Tibial nerve (tissue), 4 donors: ENCODE measurements around the gene CTNNBIP1. TPM values are rescaled to one million over a fixed set of nuclear protein-coding genes. Genes with fewer than 3 reads are reported as not detected.

Source experiments
- DNase-seq, 2 donors: peaks; one replicate each; pipeline ENCODE4 v3.0.0-alpha.2; 2019; ENCODE audit warnings: low spot score in 2 of 2
- H3K27ac ChIP-seq, 4 donors: fragments of 200-600 bp; sonication (generic) in 3 of 4; one replicate each; pipeline ENCODE4 v1.5.1; 2017 to 2019; ENCODE audit warnings: mild to moderate bottlenecking in 1 of 4
- H3K27me3 ChIP-seq, 2 donors: fragments of 200-600 bp; sonication (generic) in 1 of 2; one replicate each; pipeline versions ENCODE4 v1.5.1 to v1.6.0; 2017 to 2019
- H3K36me3 ChIP-seq, 3 donors: fragments of 200-600 bp; sonication (generic); one replicate each; pipeline ENCODE4 v1.5.1; 2018 to 2019
- H3K4me1 ChIP-seq, 4 donors: fragments of 200-600 bp; sonication (generic) in 3 of 4; one replicate each; pipeline ENCODE4 v1.5.1; 2017 to 2019
- H3K4me3 ChIP-seq, 4 donors: fragments of 200-600 bp; sonication (generic) in 3 of 4; one replicate each; pipeline ENCODE4 v1.5.1; 2017 to 2019; ENCODE audit warnings: mild to moderate bottlenecking in 1 of 4, moderate library complexity in 1 of 4
- H3K9me3 ChIP-seq, 4 donors: fragments of 200-600 bp; sonication (generic) in 3 of 4; one replicate each; pipeline ENCODE4 v1.5.1; 2017 to 2019
- EP300 ChIP-seq, 2 donors: sonication (generic); formaldehyde crosslinking; IDR thresholded peaks; one replicate each; pipeline ENCODE4 v1.6.1; 2017; ENCODE audit warnings: antibody characterized with exemption in 2 of 2, mild to moderate bottlenecking in 1 of 2
- POLR2A ChIP-seq, 2 donors: fragments of 450-650 bp; IDR thresholded peaks; one replicate each; pipeline ENCODE4 v1.6.1; 2017; ENCODE audit warnings: antibody characterized with exemption in 2 of 2, mild to moderate bottlenecking in 2 of 2, moderate library complexity in 2 of 2
- WGBS, 2 donors: methylation state at CpG; one replicate each; pipeline ENCODE4 v1.1.5; 2018; 5-methylcytosine and 5-hydroxymethylcytosine counted together
- total RNA-seq, 4 donors: library from RNA; depleted of rRNA; stranded (reverse); fragments of >200 nt; gene quantifications; one replicate each; pipeline ENCODE4 v1.1.0, GENCODE V29; 2016
- TF ChIP-seq, protein P1 (sequence below), 5 experiments: fragments of 200-600 bp in 3 of 5; fragments of 450-650 bp in 2 of 5; sonication (generic) in 3 of 5; IDR thresholded peaks; one replicate each; pipeline ENCODE4 v1.5.1; 2016 to 2019; ENCODE audit warnings: antibody characterized with exemption in 5 of 5, mild to moderate bottlenecking in 3 of 5, moderate library complexity in 2 of 5

Gene CTNNBIP1
- total RNA-seq, 4 donors from 2014 or later: 17.0 to 24.9 (median 20.3) TPM

DNA sequence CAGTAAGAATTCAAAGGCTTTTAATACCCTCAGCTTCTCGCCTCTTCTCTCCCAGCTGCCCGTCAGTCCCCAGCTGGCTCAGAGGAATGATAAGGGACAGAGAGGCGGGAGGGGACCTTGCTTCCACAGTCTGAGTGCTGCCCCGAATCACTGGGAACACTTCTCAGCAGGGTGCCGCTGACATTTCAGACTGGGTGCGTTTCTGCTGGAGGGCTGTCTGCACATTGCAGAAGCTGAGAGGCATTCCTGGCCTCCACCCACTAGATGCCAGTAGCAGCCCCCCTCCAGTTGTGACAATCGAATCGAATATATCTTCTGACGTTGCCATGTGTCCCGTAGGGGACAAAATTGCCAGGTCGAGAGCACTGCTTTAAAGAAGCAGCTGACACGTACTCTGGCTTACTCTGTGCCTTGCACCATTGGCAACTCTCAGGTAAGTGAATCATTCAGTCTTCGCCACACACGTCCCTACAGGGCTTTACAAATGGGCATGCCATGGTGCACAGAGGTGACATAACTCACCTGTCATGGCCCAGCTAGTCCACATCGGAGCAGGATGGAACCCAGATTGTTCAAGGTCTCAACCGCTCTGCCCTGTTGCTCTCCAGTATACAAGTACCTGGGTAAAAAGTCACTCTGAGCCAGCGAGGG lies 23.9 kb downstream of the CTNNBIP1 start:
- Histone ChIP-seq H3K9me3 (no peaks in the 10 kb centered on the region), H3K4me1 (peaks cover 0 to 24% (median 6%) of the 10 kb centered on the region in 4 donors), H3K4me3 (no peak overlapping the region), H3K27ac (no peak overlapping the region), H3K27me3 (no peaks in the 10 kb centered on the region), H3K36me3 (peaks cover 0 to 29% (median 0%) of the 10 kb centered on the region in 3 donors)
- WGBS, 2 donors: 80 to 82% methylated on average over 17 of the region's 17 CpGs
- no peak for DNase-seq
- TF ChIP-seq POLR2A (IDR thresholded peaks at IDR 0.05) (no peak), EP300 (IDR thresholded peaks at IDR 0.05) (no peak)
- TF ChIP-seq, protein P1, sequence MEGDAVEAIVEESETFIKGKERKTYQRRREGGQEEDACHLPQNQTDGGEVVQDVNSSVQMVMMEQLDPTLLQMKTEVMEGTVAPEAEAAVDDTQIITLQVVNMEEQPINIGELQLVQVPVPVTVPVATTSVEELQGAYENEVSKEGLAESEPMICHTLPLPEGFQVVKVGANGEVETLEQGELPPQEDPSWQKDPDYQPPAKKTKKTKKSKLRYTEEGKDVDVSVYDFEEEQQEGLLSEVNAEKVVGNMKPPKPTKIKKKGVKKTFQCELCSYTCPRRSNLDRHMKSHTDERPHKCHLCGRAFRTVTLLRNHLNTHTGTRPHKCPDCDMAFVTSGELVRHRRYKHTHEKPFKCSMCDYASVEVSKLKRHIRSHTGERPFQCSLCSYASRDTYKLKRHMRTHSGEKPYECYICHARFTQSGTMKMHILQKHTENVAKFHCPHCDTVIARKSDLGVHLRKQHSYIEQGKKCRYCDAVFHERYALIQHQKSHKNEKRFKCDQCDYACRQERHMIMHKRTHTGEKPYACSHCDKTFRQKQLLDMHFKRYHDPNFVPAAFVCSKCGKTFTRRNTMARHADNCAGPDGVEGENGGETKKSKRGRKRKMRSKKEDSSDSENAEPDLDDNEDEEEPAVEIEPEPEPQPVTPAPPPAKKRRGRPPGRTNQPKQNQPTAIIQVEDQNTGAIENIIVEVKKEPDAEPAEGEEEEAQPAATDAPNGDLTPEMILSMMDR (IDR thresholded peaks at IDR 0.05): no peak

DNA sequence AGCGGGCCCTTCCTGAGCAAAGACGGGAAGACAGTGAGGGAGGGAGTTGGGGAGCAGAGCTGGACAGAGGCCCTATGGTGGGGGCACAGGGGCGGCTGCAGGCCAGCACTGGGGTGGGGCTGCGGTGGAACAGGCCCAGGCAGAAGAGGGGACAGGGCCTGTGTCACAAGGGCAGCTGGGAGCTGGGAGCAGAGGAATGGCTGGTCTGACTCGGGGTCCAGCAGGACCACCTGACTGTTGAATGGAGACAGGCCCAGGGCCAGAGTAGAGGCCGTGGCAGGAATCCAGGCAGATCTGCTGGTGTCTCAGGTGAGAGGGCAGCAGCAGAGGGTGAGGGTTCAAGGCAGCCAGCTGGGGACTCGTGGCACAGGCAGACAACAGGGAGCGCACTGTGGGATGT lies 25.3 kb downstream of the CTNNBIP1 start:
- DNase-seq: no peak
- Histone ChIP-seq H3K4me3 (no peak overlapping the region), H3K36me3 (peaks cover 0 to 33% (median 0%) of the 10 kb centered on the region in 3 donors), H3K27me3 (no peaks in the 10 kb centered on the region), H3K4me1 (peaks cover 0 to 10% (median 1%) of the 10 kb centered on the region in 4 donors), H3K9me3 (no peaks in the 10 kb centered on the region), H3K27ac (no peak overlapping the region)
- no peak for TF ChIP-seq EP300 (IDR thresholded peaks at IDR 0.05)
- TF ChIP-seq, protein P1 (IDR thresholded peaks at IDR 0.05): no peak
- TF ChIP-seq POLR2A (IDR thresholded peaks at IDR 0.05): no peak
- 77 to 79% methylated on average over 8 of the region's 8 CpGs for WGBS, 2 donors

DNA sequence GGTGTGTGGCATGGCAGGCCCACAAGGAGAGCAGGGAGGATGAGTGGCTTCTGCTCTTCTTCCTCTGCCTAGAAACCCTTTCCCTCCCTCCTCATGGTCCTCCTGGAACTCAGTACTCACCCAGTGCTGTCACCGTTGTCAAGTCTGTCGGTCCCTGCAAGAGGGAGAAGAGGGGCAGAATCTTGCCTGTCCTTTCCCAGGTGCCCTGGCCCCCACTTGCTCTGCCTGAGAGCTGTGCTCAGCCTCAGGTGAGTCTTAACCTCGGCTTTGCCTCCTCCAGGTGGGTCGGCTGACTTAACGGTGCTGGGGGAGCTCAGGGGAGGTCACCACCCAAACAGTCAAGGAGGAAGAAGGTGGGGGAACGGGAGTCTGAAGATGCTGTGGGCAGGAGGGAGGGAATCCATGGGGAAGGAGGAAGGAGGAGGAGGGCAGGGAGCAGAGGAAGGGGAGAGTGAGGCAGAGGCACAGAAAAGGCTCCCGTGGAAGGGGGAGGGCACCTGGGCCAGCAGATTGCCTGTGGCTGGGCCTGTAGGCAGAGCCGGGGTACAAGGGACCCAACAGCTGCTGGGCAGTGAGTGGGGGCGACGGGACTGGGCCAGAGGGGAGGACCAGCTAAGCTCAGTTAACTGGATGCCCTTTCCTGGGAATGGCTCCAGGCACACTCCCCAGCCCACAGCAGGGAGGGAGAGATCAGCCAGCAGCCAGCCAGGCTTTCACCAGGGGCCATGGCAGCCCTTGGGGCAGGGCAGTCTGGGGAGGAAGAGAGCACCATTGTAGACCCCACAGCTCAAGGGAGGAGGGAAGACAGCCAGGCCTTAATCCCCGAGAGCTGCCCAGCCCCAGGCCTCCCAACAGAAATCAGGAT lies 26.3 kb downstream of the CTNNBIP1 start:
- 60 to 61% methylated on average over 11 of the region's 11 CpGs for WGBS, 2 donors
- H3K27me3 ChIP-seq: no peaks in the 10 kb centered on the region
- DNase-seq: no peak
- H3K9me3 ChIP-seq: no peaks in the 10 kb centered on the region
- no peak overlapping the region for H3K27ac ChIP-seq
- TF ChIP-seq EP300 (IDR thresholded peaks at IDR 0.05): no peak
- TF ChIP-seq, protein P1 (IDR thresholded peaks at IDR 0.05): no peak
- no peak overlapping the region for H3K4me3 ChIP-seq
- peaks cover 0 to 28% (median 0%) of the 10 kb centered on the region in 3 donors for H3K36me3 ChIP-seq
- peaks cover 0 to 4% (median 0%) of the 10 kb centered on the region in 4 donors for H3K4me1 ChIP-seq

DNA sequence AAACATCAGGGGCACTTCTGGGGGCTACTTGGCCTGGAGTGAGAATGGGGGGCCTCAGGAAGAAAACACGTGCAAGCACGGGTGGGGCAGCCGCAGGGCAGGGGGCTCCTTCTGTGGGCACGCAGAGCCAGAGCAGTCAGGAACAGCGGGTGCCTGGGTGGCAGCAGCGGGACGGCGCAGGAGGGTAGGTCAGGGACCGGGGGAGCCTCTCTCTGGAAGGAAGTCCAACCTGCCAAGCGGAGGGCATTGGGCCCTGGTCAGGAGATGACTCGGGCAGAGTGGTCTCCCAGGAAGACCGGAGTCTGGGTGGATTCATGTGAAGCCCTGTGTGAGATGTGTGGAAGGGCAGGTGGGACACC lies 27.1 kb downstream of the CTNNBIP1 start:
- Histone ChIP-seq H3K4me3 (no peak overlapping the region), H3K4me1 (peaks cover 0 to 4% (median 0%) of the 10 kb centered on the region in 4 donors), H3K27me3 (no peaks in the 10 kb centered on the region), H3K27ac (no peak overlapping the region), H3K36me3 (peaks cover 0 to 35% (median 0%) of the 10 kb centered on the region in 3 donors), H3K9me3 (no peaks in the 10 kb centered on the region)
- WGBS, 2 donors: 89 to 90% methylated on average over 12 of the region's 12 CpGs
- no peak for DNase-seq
- no peak for TF ChIP-seq POLR2A (IDR thresholded peaks at IDR 0.05)
- TF ChIP-seq EP300 (IDR thresholded peaks at IDR 0.05): no peak
- TF ChIP-seq, protein P1 (IDR thresholded peaks at IDR 0.05): no peak
